Lower lobe of right lung (tissue), 2 donors: ENCODE measurements around the gene TMEM141. TPM values are rescaled to one million over a fixed set of nuclear protein-coding genes. Genes with fewer than 3 reads are reported as not detected.

Source experiments
- ATAC-seq, 2 donors: fragments of 200-7000 bp; cut with Tn5 transposase; one replicate each; pipeline ENCODE4 v1.9.1; 2020 to 2022; ENCODE audit warnings: mild to moderate bottlenecking in 2 of 2, moderate library complexity in 2 of 2
- DNase-seq: peaks from one replicate; pipeline ENCODE4 v3.0.0-alpha.2; 2020
- H3K27ac ChIP-seq: fragments of 200-600 bp; one replicate; pipeline ENCODE4 v1.8.0; 2022
- H3K27me3 ChIP-seq: fragments of 200-600 bp; one replicate; pipeline ENCODE4 v1.8.0; 2022; ENCODE audit warnings: low read depth
- H3K36me3 ChIP-seq: fragments of 200-600 bp; one replicate; pipeline ENCODE4 v1.8.0; 2022; ENCODE audit warnings: mild to moderate bottlenecking
- H3K4me1 ChIP-seq: fragments of 200-600 bp; one replicate; pipeline ENCODE4 v1.8.0; 2022
- H3K4me3 ChIP-seq: fragments of 200-600 bp; one replicate; pipeline ENCODE4 v1.8.0; 2022; ENCODE audit warnings: mild to moderate bottlenecking
- H3K9me3 ChIP-seq: fragments of 200-600 bp; one replicate; pipeline ENCODE4 v1.8.0; 2022
- CTCF ChIP-seq: fragments of 200-600 bp; IDR thresholded peaks from one replicate; pipeline ENCODE4 v1.8.0; 2022; ENCODE audit warnings: antibody characterized with exemption, mild to moderate bottlenecking
- intact Hi-C: fragments of 100-400 bp; cut with DNase I; formaldehyde crosslinking; loops from one replicate; pipeline ENCODE4 v1.11.0; 2022
- total RNA-seq: library from RNA; stranded (reverse); fragmentation: NEBNext Ultra II Directional; extraction: Animal tissue kit (Norgen Biotek cat#: 25700); gene quantifications from one replicate; pipeline ENCODE4 v1.2.1, GENCODE V29; 2021
- donor health status: DM: no; HTN: yes; CAD: no; lungs with severe emphysema.

Gene TMEM141
- total RNA-seq, 1 donor from 2014 or later, result 57.2 TPM

GRCh38 chr9:136776947-136777346 lies 14.2 kb upstream of the TMEM141 start:
- H3K9me3 ChIP-seq, result peaks cover 7% of the 10 kb centered on the region
- intact Hi-C loops, result no loop called here
- ATAC-seq (no peak), DNase-seq (no peak)
- TF ChIP-seq CTCF, result no peak
- no peaks in the 10 kb centered on the region for H3K4me1 ChIP-seq
- no peaks in the 10 kb centered on the region for H3K36me3 ChIP-seq
- no peaks in the 10 kb centered on the region for H3K27me3 ChIP-seq
- H3K27ac ChIP-seq, result no peak overlapping the region
- H3K4me3 ChIP-seq, result no peak overlapping the region

DNA sequence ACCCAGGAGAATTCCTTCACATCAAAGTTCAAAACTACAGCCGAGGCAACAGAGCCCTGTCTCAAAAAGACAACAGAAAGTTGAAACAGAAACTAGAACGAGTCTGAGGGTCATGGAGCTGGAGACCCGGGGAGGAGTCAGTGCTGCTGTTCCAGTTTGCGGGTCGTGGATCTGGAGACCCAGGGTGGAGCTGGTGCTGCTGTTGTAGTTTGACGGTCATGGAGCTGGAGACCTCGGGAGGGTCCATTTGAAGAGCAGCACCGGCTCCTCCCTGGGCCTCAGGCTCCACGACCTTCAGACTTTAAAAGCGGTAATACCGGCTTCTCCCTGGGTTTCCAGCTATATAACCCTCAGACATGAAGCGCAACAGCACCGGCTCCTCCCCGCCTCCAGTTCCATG lies 13.8 kb upstream of the TMEM141 start:
- no peak for ATAC-seq
- H3K27me3 ChIP-seq, result no peaks in the 10 kb centered on the region
- peak; percentile 14 for DNase-seq

GRCh38 chr9:136779808-136780207 lies 11.3 kb upstream of the TMEM141 start:
- Histone ChIP-seq H3K9me3 (no peaks in the 10 kb centered on the region), H3K27ac (no peak overlapping the region), H3K4me1 (no peaks in the 10 kb centered on the region), H3K27me3 (no peaks in the 10 kb centered on the region), H3K36me3 (no peaks in the 10 kb centered on the region), H3K4me3 (no peak overlapping the region)
- DNase-seq (no peak), ATAC-seq (no peak)
- intact Hi-C loops, result no loop called here
- no peak for TF ChIP-seq CTCF

More for the DNA sequence above, 13.8 kb upstream of the TMEM141 start:
- Histone ChIP-seq H3K4me1 (no peaks in the 10 kb centered on the region), H3K4me3 (no peak overlapping the region), H3K9me3 (peaks cover 7% of the 10 kb centered on the region), H3K36me3 (no peaks in the 10 kb centered on the region), H3K27ac (no peak overlapping the region)
- TF ChIP-seq CTCF, result no peak
- intact Hi-C loops, result no loop called here

- ATAC-seq (no peak), DNase-seq (no peak)
- intact Hi-C loops, result no loop called here
- H3K27ac ChIP-seq, result no peak overlapping the region
- H3K36me3 ChIP-seq, result no peaks in the 10 kb centered on the region
- H3K4me3 ChIP-seq, result no peak overlapping the region
- H3K27me3 ChIP-seq, result no peaks in the 10 kb centered on the region
- H3K9me3 ChIP-seq, result no peaks in the 10 kb centered on the region
- no peak for TF ChIP-seq CTCF
- H3K4me1 ChIP-seq, result no peaks in the 10 kb centered on the region
Measured at GRCh38 chr9:136782452-136782851, 8.7 kb upstream of the TMEM141 start.

DNA sequence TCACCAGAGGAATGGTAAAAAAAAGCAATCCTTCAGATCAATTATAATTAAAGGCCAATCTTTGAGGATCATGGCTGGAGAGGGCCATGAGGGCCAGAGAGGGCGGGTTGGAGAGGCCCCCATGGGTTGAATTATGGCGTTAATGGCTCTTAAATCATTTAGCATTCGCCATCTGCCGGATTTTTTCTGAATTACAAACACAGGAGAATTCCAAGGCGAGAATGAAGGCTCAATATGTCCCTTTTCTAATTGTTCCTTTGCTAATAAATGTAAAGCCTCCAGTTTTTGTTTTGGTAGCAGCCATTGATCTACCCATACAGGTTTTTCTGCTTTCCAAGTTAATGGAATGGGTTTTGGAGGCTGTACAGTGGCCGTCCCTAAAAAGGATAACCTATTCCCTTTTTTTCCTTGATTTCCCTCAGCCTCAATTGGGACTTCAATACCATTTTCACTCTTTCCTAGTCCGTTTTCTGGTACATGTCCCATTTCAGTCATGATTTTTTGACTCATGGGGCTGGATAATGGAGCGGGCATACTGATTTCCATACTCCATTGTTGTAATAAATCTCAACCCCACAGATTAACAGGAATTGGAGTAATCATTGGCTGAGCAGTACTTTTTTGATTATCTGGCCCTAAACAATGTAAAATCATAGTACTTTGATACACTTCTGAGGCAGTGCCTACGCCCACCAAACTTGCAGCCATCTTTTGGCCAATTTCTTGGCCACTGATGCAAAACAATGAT lies 6.7 kb upstream of the TMEM141 start:
- Histone ChIP-seq H3K36me3 (no peaks in the 10 kb centered on the region), H3K4me1 (peaks cover 4% of the 10 kb centered on the region), H3K27ac (no peak overlapping the region), H3K4me3 (no peak overlapping the region), H3K9me3 (no peaks in the 10 kb centered on the region), H3K27me3 (no peaks in the 10 kb centered on the region)
- intact Hi-C loops, result no loop called here
- ATAC-seq (no peak), DNase-seq (no peak)
- TF ChIP-seq CTCF, result peak; percentile 56
